Keratinocyte (primary cell): ENCODE measurements around the gene MAP7D3. TPM values are rescaled to one million over a fixed set of nuclear protein-coding genes. Genes with fewer than 3 reads are reported as not detected.

ENCODE experiments used
- DNase-seq: peaks from one replicate; pipeline ENCODE4 v3.0.0-alpha.2; 2011; ENCODE audit warnings: low read depth, missing footprints, low spot score
- FAIRE-seq: peaks from 2 replicates; lab custom pipeline; 2011; peaks lifted over from hg19 to GRCh38; lab: Jason Lieb, UNC
- H2AFZ ChIP-seq: 2 replicates; pipeline ENCODE4 v1.6.0; 2012; ENCODE audit warnings: low read length, control low read depth, inconsistent platforms; ENCODE audit not compliant: control insufficient read depth
- H3K27ac ChIP-seq: 2 replicates; pipeline ENCODE4 v1.5.1; 2011; ENCODE audit warnings: low read length; ENCODE audit not compliant: control insufficient read depth, insufficient read depth
- H3K27me3 ChIP-seq: 3 replicates; pipeline ENCODE4 v1.6.0; 2011; ENCODE audit warnings: low read length; ENCODE audit not compliant: control insufficient read depth, insufficient read depth; ENCODE audit errors: extremely low read depth
- H3K36me3 ChIP-seq, 2 experiments: 2 replicates in 1 of 2; 3 replicates in 1 of 2; pipeline ENCODE4 v1.5.1; 2011; ENCODE audit warnings: low read length in 2 of 2, mild to moderate bottlenecking in 1 of 2; ENCODE audit not compliant: control insufficient read depth in 2 of 2, insufficient read depth in 2 of 2; ENCODE audit errors: extremely low read depth in 1 of 2
- H3K4me1 ChIP-seq: 3 replicates; pipeline ENCODE4 v1.5.1; 2011; ENCODE audit warnings: low read length; ENCODE audit not compliant: control insufficient read depth, insufficient read depth; ENCODE audit errors: extremely low read depth
- H3K4me2 ChIP-seq: 3 replicates; pipeline ENCODE4 v1.6.0; 2011; ENCODE audit warnings: low read depth, low read length; ENCODE audit not compliant: control insufficient read depth, insufficient read depth; ENCODE audit errors: extremely low read depth
- H3K4me3 ChIP-seq, 3 experiments: fragments of 200-600 bp in 1 of 3; sonication (generic) in 1 of 3; 2 replicates in 2 of 3; 3 replicates in 1 of 3; pipeline ENCODE4 v1.5.1; 2011 to 2016; ENCODE audit warnings: low read length in 3 of 3, mild to moderate bottlenecking in 3 of 3, control low read depth in 2 of 3, inconsistent platforms in 1 of 3, low read depth in 1 of 3, mixed read lengths in 1 of 3, mixed run types in 1 of 3, moderate library complexity in 1 of 3; ENCODE audit not compliant: control insufficient read depth in 2 of 3, insufficient read depth in 2 of 3; ENCODE audit errors: extremely low read depth in 1 of 3
- H3K79me2 ChIP-seq: 2 replicates; pipeline ENCODE4 v1.6.0; 2012; ENCODE audit warnings: low read length; ENCODE audit not compliant: control insufficient read depth, insufficient read depth
- H3K9ac ChIP-seq: 3 replicates; pipeline ENCODE4 v1.6.0; 2011; ENCODE audit warnings: low read length; ENCODE audit not compliant: control insufficient read depth, insufficient read depth; ENCODE audit errors: extremely low read depth
- H3K9me1 ChIP-seq: 3 replicates; pipeline ENCODE4 v1.6.0; 2011; ENCODE audit warnings: low read length; ENCODE audit not compliant: control insufficient read depth, insufficient read depth; ENCODE audit errors: extremely low read depth
- H3K9me3 ChIP-seq: 2 replicates; pipeline ENCODE4 v1.5.1; 2012; ENCODE audit warnings: low read depth, low read length; ENCODE audit not compliant: control insufficient read depth
- H4K20me1 ChIP-seq: 3 replicates; pipeline ENCODE4 v1.6.0; 2011; ENCODE audit warnings: low read length; ENCODE audit not compliant: control insufficient read depth, insufficient read depth; ENCODE audit errors: extremely low read depth
- CTCF ChIP-seq, 3 experiments: IDR thresholded peaks in 1 of 3; conservative IDR thresholded peaks in 1 of 3; optimal IDR thresholded peaks in 1 of 3; 2 replicates in 2 of 3; 3 replicates in 1 of 3; pipeline versions ENCODE3 to v1.5.1; 2011; ENCODE audit warnings: low read length in 3 of 3, mild to moderate bottlenecking in 3 of 3, moderate library complexity in 2 of 3, control low read depth in 1 of 3, inconsistent platforms in 1 of 3; ENCODE audit not compliant: insufficient read depth in 2 of 3; ENCODE audit errors: extremely low read depth in 1 of 3
- EZH2 ChIP-seq: IDR thresholded peaks from one replicate; pipeline ENCODE4 v1.6.1; 2012; ENCODE audit warnings: inconsistent platforms, mild to moderate bottlenecking, low read length, moderate library complexity
- dilution Hi-C: fragments of 300-500 bp; cut with MboI; formaldehyde crosslinking; loops from one replicate; pipeline ENCODE4 v1.7.0; 2020; ENCODE audit warnings: low sequenced_read_pairs; ENCODE audit not compliant: extremely low pct_ligation_motif_present
- polyA plus RNA-seq, 5 experiments: library from polyadenylated mRNA; depleted of rRNA in 3 of 5; stranded (reverse) in 3 of 5; stranded (forward) in 1 of 5; unstranded in 1 of 5; fragments of >200 nt; gene quantifications; 1 replicate in 1 of 5; 2 replicates in 3 of 5; 3 replicates in 1 of 5; pipeline versions ENCODE4 v1.2.1 to v1.2.3, GENCODE V29; 2011 to 2012; ENCODE audit warnings: missing spikeins in 2 of 5, low read depth in 1 of 5, low replicate concordance in 1 of 5

Gene MAP7D3
- polyA plus RNA-seq, 1 donor (not counting 4 experiments of a cell fraction or from before 2014, with no cell fraction given), result 13.6 TPM

GRCh38 chrX:136206916-136207315 lies 44.3 kb downstream of the MAP7D3 start:
- H2AFZ ChIP-seq, result no peak overlapping the region
- DNase-seq (no peak), FAIRE-seq (no peak)
- TF ChIP-seq CTCF (optimal IDR thresholded peaks at IDR 0.05 in 1 of 3, IDR thresholded peaks at IDR 0.05 in 1 of 3, conservative IDR thresholded peaks at IDR 0.05 in 1 of 3; ENCODE audit: extremely low read depth in 1 of 3, insufficient read depth in 2 of 3, low read length in 3 of 3), result no peak
- TF ChIP-seq EZH2, result no peak
- no peaks in the 10 kb centered on the region for H4K20me1 ChIP-seq
- H3K9me3 ChIP-seq, result no peaks in the 10 kb centered on the region
- H3K36me3 ChIP-seq, result peaks cover 0 to 3% of the 10 kb centered on the region in 2 experiments
- peaks cover 4% of the 10 kb centered on the region for H3K4me1 ChIP-seq
- H3K27me3 ChIP-seq, result no peaks in the 10 kb centered on the region
- dilution Hi-C loops, result no loop called here
- H3K79me2 ChIP-seq, result no peaks in the 10 kb centered on the region
- H3K9me1 ChIP-seq, result no peaks in the 10 kb centered on the region
- no peak overlapping the region for H3K27ac ChIP-seq
- H3K9ac ChIP-seq, result no peak overlapping the region
- H3K4me2 ChIP-seq, result no peak overlapping the region
- H3K4me3 ChIP-seq, result no peak overlapping the region

GRCh38 chrX:136205882-136206380 lies 45.3 kb downstream of the MAP7D3 start:
- Histone ChIP-seq H3K4me3 (no peak overlapping the region), H3K27ac (no peak overlapping the region), H3K36me3 (peaks cover 0 to 3% of the 10 kb centered on the region in 2 experiments)

More at GRCh38 chrX:136205882-136206380, 45.3 kb downstream of the MAP7D3 start:
- FAIRE-seq, result no peak
- Histone ChIP-seq H3K9me1 (no peaks in the 10 kb centered on the region), H3K9ac (no peak overlapping the region), H4K20me1 (no peaks in the 10 kb centered on the region), H2AFZ (no peak overlapping the region), H3K79me2 (peaks cover 3% of the 10 kb centered on the region), H3K4me2 (no peak overlapping the region), H3K27me3 (no peaks in the 10 kb centered on the region), H3K9me3 (no peaks in the 10 kb centered on the region), H3K4me1 (peaks cover 4% of the 10 kb centered on the region)
- dilution Hi-C loops, result no loop called here
- no peak for DNase-seq
- TF ChIP-seq CTCF (optimal IDR thresholded peaks at IDR 0.05 in 1 of 3, IDR thresholded peaks at IDR 0.05 in 1 of 3, conservative IDR thresholded peaks at IDR 0.05 in 1 of 3; ENCODE audit: extremely low read depth in 1 of 3, insufficient read depth in 2 of 3, low read length in 3 of 3) (no peak), EZH2 (no peak)
